ENCODE measurements around the gene CWC25.

DNA sequence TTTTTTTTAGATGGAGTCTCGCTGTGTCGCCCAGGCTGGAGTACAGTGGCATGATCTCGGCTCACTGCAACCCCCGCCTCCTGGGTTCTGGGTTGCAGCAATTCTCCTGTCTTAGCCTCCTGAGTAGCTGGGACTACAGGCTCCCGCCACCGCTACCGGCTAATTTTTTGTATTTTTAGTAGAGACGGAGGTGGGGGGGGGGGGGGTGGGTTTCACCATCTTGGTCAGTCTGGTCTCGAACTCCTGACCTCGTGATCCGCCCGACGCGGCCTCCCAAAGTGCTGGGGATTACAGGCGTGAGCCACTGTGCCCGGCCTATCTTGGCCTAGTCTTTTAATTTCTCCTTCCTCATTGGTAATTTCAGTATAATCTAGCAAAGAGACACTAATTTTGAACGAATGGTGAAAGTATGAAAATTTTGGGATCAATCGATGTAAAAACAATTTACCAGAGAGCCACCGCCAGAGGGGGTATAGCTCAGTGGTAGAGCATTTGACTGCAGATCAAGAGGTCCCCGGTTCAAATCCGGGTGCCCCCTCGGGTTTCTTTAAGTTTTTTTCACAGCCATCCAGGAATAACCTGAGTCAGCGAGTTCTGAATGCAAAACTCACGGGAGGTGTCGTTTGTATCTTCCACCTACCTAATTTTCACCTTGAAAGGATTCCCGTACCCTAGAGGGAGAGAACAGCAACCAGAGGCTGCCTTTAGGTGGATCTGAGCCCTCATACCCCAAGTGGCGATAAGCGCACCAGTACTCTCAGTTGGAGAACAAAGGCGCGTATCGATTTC lies 42.3 kb upstream of the CWC25 start:
- TF ChIP-seq, protein P1, sequence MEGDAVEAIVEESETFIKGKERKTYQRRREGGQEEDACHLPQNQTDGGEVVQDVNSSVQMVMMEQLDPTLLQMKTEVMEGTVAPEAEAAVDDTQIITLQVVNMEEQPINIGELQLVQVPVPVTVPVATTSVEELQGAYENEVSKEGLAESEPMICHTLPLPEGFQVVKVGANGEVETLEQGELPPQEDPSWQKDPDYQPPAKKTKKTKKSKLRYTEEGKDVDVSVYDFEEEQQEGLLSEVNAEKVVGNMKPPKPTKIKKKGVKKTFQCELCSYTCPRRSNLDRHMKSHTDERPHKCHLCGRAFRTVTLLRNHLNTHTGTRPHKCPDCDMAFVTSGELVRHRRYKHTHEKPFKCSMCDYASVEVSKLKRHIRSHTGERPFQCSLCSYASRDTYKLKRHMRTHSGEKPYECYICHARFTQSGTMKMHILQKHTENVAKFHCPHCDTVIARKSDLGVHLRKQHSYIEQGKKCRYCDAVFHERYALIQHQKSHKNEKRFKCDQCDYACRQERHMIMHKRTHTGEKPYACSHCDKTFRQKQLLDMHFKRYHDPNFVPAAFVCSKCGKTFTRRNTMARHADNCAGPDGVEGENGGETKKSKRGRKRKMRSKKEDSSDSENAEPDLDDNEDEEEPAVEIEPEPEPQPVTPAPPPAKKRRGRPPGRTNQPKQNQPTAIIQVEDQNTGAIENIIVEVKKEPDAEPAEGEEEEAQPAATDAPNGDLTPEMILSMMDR (IDR thresholded peaks at IDR 0.05), result 0 out of 2 replicates have a peak, but pooled peaks have one; percentile 11
- TF ChIP-seq ZFX (IDR thresholded peaks at IDR 0.05; ENCODE audit: borderline replicate concordance), result no peak

Data from 22Rv1 (cell line).